H54 (cell line): ENCODE data around the gene RPLP1.
A peak's percentile ranks its signal among the peaks of the same experiment; 100 is the strongest.

Source experiments
- DNase-seq: peaks from one replicate; pipeline ENCODE4 v3.0.0; 2011; ENCODE audit warnings: low spot score, mixed read lengths; ENCODE audit not compliant: insufficient read length
- FAIRE-seq: peaks from 3 replicates; lab custom pipeline; 2011; peaks lifted over from hg19 to GRCh38; lab: Jason Lieb, UNC
- POLR2A ChIP-seq: IDR thresholded peaks from 2 replicates; pipeline ENCODE4 v1.6.1; 2011; ENCODE audit warnings: low read depth, mild to moderate bottlenecking, low read length

RPLP1 gene

GRCh38 chr15:69452692-69453521 lies at the start of gene RPLP1:
Gene RPLP1 (plus strand): TSS chr15:69452818. CDS start chr15:69452949, 131 bp downstream.
- peak; percentile 60 for DNase-seq
- peak; percentile 100 for TF ChIP-seq POLR2A
- FAIRE-seq, result no peak

GRCh38 chr15:69403594-69403993 lies 49.0 kb upstream of the RPLP1 start:
- DNase-seq (peak; percentile 27), FAIRE-seq (peak; percentile 38)
- no peak for TF ChIP-seq POLR2A

DNA sequence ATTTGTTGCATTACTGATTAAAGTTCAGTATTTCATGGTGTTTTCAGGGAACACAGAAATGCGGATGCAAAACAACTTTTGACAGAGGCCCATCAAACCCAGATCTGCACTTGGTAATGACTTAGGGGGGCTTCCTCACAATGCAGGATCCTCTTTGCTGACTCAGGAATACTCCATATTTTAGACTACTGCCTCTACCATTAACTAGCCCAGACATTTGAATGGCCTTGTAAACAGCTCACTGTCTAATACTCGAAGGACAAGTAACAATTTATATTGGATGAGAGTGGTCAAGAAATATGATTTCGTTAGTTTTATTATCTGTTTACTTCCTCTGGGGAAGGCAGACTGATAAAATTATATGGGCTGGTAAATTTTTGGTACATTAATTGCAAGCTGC lies 47.5 kb upstream of the RPLP1 start:
- FAIRE-seq, result no peak

DNA sequence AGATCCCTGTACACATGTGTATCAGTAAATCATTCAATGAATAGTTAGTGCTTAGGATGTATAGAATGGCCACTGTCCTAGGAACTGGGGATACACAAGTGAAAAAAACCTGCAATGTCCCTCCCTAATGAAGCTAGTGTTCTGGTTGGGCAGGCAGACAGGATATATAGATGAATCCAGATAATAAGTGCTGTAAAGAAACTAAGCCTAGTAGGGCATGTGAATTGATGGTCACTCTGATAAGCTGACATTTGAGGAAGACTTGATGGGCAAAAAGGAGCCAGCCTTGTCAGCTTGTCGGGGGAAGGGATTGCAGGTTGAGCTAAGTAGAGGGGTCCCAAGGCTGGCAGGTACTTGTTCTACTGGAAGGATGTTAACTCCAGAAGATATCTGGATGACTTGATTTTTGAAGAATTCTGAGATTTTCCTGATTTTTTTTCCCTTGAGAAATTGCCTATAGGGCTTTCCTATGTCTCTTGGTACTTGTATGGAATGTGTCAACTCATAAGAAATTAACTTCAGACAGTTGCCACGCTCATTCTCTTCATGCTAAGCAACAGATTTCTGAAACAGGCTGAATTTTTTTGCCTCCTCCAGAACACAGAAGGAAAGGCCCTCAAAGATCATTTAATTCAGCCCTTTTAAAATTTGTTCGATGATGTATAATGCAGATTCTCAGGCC lies 44.8 kb upstream of the RPLP1 start:
- FAIRE-seq (no peak), DNase-seq (no peak)
- TF ChIP-seq POLR2A, result no peak

More for the DNA sequence above, 47.5 kb upstream of the RPLP1 start:
- TF ChIP-seq POLR2A, result no peak
- DNase-seq, result no peak

- FAIRE-seq (no peak), DNase-seq (no peak)
- no peak for TF ChIP-seq POLR2A
Measured at GRCh38 chr15:69408841-69409240, 43.8 kb upstream of the RPLP1 start.

DNA sequence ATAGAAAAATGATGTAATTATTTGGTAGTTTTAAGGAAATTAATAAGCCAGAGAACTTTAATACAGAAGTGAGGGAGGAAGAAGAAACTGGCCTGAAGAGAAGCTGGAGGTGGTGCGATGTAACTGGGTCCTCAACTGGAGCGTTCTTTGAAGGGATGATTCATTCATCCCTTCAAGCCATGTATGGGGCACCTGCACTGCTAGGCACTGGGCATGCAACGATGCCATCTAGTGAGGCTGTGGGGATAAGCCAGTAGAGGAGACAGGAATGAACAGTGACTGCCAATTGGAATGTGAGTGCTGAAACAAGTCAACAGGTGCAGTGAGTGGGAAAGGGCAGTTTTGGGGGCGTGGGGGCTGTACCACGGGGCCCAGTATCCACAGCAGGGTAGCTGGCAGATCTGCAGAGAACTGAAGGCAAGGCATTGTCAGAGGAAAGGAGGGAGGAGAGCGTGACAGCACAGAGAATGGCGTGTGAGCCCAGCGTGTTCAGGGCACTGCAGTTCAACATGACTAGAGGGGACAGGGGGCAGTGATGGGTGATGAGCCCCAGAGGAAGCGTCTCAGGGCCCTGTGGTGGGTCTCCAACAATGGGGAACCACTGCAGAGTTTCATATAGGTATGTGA lies 42.3 kb upstream of the RPLP1 start:
- peak; percentile 94 for FAIRE-seq
- peak; percentile 44 for DNase-seq
- no peak for TF ChIP-seq POLR2A

GRCh38 chr15:69412274-69412673 lies 40.3 kb upstream of the RPLP1 start:
- FAIRE-seq, result no peak
- no peak for DNase-seq
- TF ChIP-seq POLR2A, result no peak

GRCh38 chr15:69412701-69413100 lies 39.9 kb upstream of the RPLP1 start:
- DNase-seq (no peak), FAIRE-seq (no peak)
- TF ChIP-seq POLR2A, result no peak

GRCh38 chr15:69413822-69414700 lies 38.6 kb upstream of the RPLP1 start, which contains the start of gene KIF23:
Gene KIF23 (plus strand): TSS chr15:69414349. CDS start chr15:69414466, 117 bp downstream.
- DNase-seq, result peak; percentile 83
- peak; percentile 66 for FAIRE-seq
- peak; percentile 81 for TF ChIP-seq POLR2A

DNA sequence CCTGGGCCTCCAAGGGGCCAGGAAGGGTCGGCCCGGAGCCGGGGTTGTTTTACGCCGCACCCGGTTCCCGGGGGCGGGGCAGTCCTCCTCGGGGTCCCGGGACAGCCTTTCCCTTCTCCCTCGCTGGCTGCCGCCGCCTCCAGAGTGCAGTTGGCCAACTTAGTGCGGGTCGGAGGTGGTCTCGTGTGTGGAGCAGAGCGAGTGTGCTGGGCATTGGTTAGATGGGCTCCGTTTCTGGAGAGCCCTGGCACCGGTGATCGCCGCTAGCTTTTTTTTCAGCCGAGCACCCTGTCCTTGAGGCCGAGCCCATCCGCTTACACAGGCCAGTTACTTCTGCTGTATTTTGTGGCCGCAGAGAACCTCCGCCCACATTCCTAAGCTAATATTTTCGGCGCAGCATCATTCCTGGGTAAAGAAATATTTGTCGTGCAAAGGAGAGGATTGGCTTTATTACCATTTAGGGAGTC lies 37.9 kb upstream of the RPLP1 start:
- peak; percentile 35 for DNase-seq
- no peak for FAIRE-seq
- TF ChIP-seq POLR2A, result peak; percentile 62

DNA sequence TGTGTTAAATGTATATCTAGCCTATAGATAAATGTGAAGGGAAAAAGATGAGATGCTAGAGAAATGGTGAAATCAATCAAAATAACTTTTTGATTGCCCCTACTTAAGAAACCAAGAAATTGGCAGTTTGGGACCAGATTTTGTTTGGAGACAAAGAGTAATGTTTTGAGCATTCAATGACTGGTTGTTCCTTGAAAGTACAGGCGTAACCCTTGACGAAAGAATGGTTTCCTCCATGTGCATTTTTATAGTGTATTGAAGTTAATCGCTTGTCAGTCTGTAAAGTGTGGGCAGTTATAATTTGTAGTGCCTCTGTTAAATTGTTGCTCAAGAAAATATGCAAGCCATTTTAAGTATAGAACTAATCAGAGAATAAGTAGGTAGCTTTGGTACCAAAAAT lies 37.2 kb upstream of the RPLP1 start:
- no peak for FAIRE-seq
- DNase-seq, result no peak
- TF ChIP-seq POLR2A, result no peak

DNA sequence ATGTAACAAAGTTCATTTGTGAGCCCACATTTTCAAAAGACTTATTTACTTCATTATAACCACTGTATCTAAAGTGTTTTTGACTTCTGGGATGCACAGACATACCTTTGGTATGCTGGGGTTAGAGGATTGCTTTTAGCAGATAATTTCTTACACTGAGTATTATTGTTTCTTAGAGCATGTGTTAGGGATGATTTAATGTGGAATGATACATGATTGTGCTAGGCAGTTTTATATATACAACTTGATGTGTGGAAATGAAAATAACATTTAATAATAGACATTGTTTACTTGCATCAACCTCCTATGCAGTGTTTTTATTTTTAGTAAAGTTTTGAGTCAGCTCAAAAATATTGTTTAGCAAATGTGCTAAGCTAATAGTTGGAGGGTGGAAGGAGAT lies 35.0 kb upstream of the RPLP1 start:
- DNase-seq, result no peak
- no peak for FAIRE-seq
- TF ChIP-seq POLR2A, result no peak

DNA sequence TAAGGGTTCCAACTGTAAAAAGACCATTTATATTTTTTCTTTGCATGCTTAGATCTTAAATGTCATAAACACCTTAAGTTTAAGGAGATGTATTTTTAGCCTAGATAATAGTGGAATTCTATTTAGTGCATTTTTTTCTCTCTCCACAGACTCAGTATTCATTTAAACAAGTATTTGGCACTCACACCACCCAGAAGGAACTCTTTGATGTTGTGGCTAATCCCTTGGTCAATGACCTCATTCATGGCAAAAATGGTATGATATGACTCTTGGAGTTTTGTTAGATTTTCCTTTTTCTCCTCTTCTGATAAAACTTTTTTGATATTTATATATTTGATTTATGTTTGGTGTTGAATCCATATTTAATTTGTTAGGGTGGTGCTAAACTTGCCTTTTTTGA lies 31.1 kb upstream of the RPLP1 start:
- no peak for TF ChIP-seq POLR2A
- FAIRE-seq (no peak), DNase-seq (no peak)

DNA sequence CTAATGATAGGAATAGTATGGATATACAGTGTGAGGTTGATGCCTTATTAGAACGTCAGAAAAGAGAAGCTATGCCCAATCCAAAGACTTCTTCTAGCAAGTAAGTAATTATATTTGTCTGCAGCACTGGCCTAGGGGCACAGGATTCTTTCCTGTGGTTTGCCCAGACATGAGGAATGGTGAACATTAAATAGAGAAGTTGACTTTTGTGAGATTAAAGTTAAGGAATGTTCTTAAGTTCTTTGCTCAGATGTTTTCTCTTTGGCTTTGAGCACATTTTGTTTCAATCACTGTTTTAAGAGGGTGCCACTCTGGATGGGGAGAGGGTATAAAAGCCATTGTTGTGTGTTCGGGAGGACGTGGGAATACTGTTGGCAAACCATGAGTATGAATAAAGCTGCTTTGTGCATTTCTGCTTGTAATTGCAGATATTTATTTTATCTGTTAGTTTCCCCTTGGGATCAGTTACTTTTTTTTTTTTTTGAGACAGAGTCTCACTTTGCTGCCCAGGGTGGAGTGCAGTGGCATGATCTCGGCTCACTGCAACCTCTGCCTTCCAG lies 30.2 kb upstream of the RPLP1 start:
- DNase-seq, result no peak
- FAIRE-seq, result no peak
- TF ChIP-seq POLR2A, result no peak
